Body of pancreas (tissue), 4 donors: ENCODE data around the gene ANKRD44. TPM values are rescaled to one million over a fixed set of nuclear protein-coding genes. Genes with fewer than 3 reads are reported as not detected.

Experiments
- ATAC-seq: fragments of 150-250 bp; one replicate; pipeline ENCODE4 v1.9.1; 2016
- DNase-seq, 4 donors: peaks; one replicate each; pipeline ENCODE4 v3.0.0-alpha.2; 2019
- H3K27ac ChIP-seq, 4 donors: fragments of 200-600 bp; sonication (generic); 1 replicate in 3 of 4; 2 replicates in 1 of 4; pipeline versions ENCODE4 v1.5.1 to v1.6.1; 2016 to 2019; ENCODE audit warnings: mild to moderate bottlenecking in 1 of 4, mixed read lengths in 1 of 4, moderate library complexity in 1 of 4
- H3K27me3 ChIP-seq, 2 donors: fragments of 200-600 bp; sonication (generic); one replicate each; pipeline ENCODE4 v1.6.0; 2016; ENCODE audit warnings: mild to moderate bottlenecking in 1 of 2
- H3K36me3 ChIP-seq, 2 donors: fragments of 200-600 bp; sonication (generic); replicated peaks in 1 of 2; 2 replicates each; pipeline ENCODE4 v1.5.1; 2016; ENCODE audit warnings: low read depth in 2 of 2; ENCODE audit not compliant: insufficient read depth in 1 of 2
- H3K4me1 ChIP-seq: fragments of 200-600 bp; sonication (generic); one replicate; pipeline ENCODE4 v1.6.0; 2016
- H3K4me3 ChIP-seq, 2 donors: fragments of 200-600 bp; sonication (generic); 1 replicate in 1 of 2; 2 replicates in 1 of 2; pipeline ENCODE4 v1.5.1; 2016 to 2019
- H3K9me3 ChIP-seq, 3 donors: fragments of 200-600 bp; sonication (generic); 1 replicate in 2 of 3; 2 replicates in 1 of 3; pipeline ENCODE4 v1.5.1; 2016
- POLR2A ChIP-seq, 3 donors: fragments of 450-650 bp; IDR thresholded peaks; one replicate each; pipeline ENCODE4 v1.6.1; 2016; ENCODE audit warnings: antibody characterized with exemption in 3 of 3, mild to moderate bottlenecking in 2 of 3
- WGBS, 2 donors: methylation state at CpG; one replicate each; pipeline ENCODE4 v1.1.5; 2017; 5-methylcytosine and 5-hydroxymethylcytosine counted together
- intact Hi-C: fragments of 100-400 bp; cut with DNase I; formaldehyde crosslinking; loops from one replicate; pipeline ENCODE4 v1.15.1; 2023
- total RNA-seq, 2 donors: library from RNA; depleted of rRNA; stranded (reverse); fragments of >200 nt; gene quantifications; one replicate each; pipeline ENCODE4 v1.1.0, GENCODE V29; 2016
- TF ChIP-seq, protein P1 (sequence below), 7 experiments: fragments of 450-650 bp in 4 of 7; fragments of 200-600 bp in 3 of 7; sonication (generic) in 3 of 7; IDR thresholded peaks; one replicate each; pipeline ENCODE4 v1.5.1; 2016 to 2019; ENCODE audit warnings: antibody characterized with exemption in 7 of 7

ANKRD44 gene
- total RNA-seq, 2 donors from 2014 or later, result 12.2 TPM

GRCh38 chr2:196995757-196996314 is 314.7 kb downstream of the ANKRD44 start:
- WGBS, 2 donors, result 85 to 88% methylated on average over 3 of the region's 3 CpGs
- DNase-seq, result no peak
- ATAC-seq, result no peak
- TF ChIP-seq, protein P1, sequence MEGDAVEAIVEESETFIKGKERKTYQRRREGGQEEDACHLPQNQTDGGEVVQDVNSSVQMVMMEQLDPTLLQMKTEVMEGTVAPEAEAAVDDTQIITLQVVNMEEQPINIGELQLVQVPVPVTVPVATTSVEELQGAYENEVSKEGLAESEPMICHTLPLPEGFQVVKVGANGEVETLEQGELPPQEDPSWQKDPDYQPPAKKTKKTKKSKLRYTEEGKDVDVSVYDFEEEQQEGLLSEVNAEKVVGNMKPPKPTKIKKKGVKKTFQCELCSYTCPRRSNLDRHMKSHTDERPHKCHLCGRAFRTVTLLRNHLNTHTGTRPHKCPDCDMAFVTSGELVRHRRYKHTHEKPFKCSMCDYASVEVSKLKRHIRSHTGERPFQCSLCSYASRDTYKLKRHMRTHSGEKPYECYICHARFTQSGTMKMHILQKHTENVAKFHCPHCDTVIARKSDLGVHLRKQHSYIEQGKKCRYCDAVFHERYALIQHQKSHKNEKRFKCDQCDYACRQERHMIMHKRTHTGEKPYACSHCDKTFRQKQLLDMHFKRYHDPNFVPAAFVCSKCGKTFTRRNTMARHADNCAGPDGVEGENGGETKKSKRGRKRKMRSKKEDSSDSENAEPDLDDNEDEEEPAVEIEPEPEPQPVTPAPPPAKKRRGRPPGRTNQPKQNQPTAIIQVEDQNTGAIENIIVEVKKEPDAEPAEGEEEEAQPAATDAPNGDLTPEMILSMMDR (IDR thresholded peaks at IDR 0.05), result no peak
- no peak for TF ChIP-seq POLR2A (IDR thresholded peaks at IDR 0.05)
- H3K27me3 ChIP-seq, result no peaks in the 10 kb centered on the region
- H3K4me1 ChIP-seq, result no peaks in the 10 kb centered on the region
- H3K9me3 ChIP-seq, result no peaks in the 10 kb centered on the region
- no peak overlapping the region for H3K27ac ChIP-seq
- H3K36me3 ChIP-seq, result no peaks in the 10 kb centered on the region
- intact Hi-C loops, result no loop called here
- no peak overlapping the region for H3K4me3 ChIP-seq

DNA sequence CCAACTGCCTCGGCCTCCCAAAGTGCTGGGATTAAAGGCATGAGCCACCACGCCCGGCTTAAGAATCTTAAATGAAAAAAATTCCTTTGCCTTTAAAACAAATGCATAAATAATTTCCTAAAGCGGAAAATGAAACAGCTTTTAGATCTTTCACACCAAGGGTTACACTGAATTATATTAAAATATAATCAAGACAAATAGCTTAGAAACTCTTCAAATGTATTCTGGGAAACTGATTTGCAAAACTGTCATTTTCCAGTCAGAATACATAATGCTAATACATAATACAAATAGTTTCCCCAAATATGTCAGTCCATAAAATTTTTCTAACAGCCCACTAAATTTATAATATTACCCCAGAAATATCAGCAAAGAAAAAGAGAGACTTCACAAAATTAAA is 315.8 kb downstream of the ANKRD44 start:
- Histone ChIP-seq H3K4me1 (no peaks in the 10 kb centered on the region), H3K9me3 (no peaks in the 10 kb centered on the region), H3K36me3 (no peaks in the 10 kb centered on the region), H3K4me3 (no peak overlapping the region), H3K27ac (no peak overlapping the region), H3K27me3 (no peaks in the 10 kb centered on the region)
- 87 to 93% methylated on average over 4 of the region's 4 CpGs for WGBS, 2 donors
- intact Hi-C loops, result no loop called here
- no peak for ATAC-seq
- no peak for DNase-seq
- TF ChIP-seq, protein P1 (IDR thresholded peaks at IDR 0.05), result no peak
- TF ChIP-seq POLR2A (IDR thresholded peaks at IDR 0.05), result no peak

- no peak for TF ChIP-seq POLR2A (IDR thresholded peaks at IDR 0.05)
- TF ChIP-seq, protein P1 (IDR thresholded peaks at IDR 0.05), result no peak
- no peaks in the 10 kb centered on the region for H3K9me3 ChIP-seq
- 96 to 98% methylated on average over 6 of the region's 6 CpGs for WGBS, 2 donors
- H3K27ac ChIP-seq, result no peak overlapping the region
- ATAC-seq (no peak), DNase-seq (no peak)
- no peaks in the 10 kb centered on the region for H3K27me3 ChIP-seq
- intact Hi-C loops, result no loop called here
- H3K4me1 ChIP-seq, result peaks cover under 1% of the 10 kb centered on the region
- H3K4me3 ChIP-seq, result no peak overlapping the region
- H3K36me3 ChIP-seq, result no peaks in the 10 kb centered on the region
These were observed 317.0 kb downstream of the ANKRD44 start for GRCh38 chr2:196993617-196994016.

- no peak for ATAC-seq
- no peak for DNase-seq
- Histone ChIP-seq H3K36me3 (no peaks in the 10 kb centered on the region), H3K4me3 (no peak overlapping the region), H3K4me1 (peaks cover 8% of the 10 kb centered on the region), H3K27me3 (no peaks in the 10 kb centered on the region), H3K27ac (no peak overlapping the region), H3K9me3 (no peaks in the 10 kb centered on the region)
- WGBS, 2 donors, result 89 to 100% methylated on average over 1 of the region's 1 CpG
- TF ChIP-seq POLR2A (IDR thresholded peaks at IDR 0.05), result no peak
- TF ChIP-seq, protein P1 (IDR thresholded peaks at IDR 0.05), result no peak
- intact Hi-C loops, result no loop called here
These were observed 318.1 kb downstream of the ANKRD44 start for GRCh38 chr2:196992466-196992865.

- Histone ChIP-seq H3K36me3 (no peaks in the 10 kb centered on the region), H3K27me3 (no peaks in the 10 kb centered on the region), H3K4me1 (peaks cover 8% of the 10 kb centered on the region), H3K27ac (no peak overlapping the region), H3K9me3 (no peaks in the 10 kb centered on the region), H3K4me3 (no peak overlapping the region)
- ATAC-seq, result no peak
- DNase-seq, result no peak
- 91 to 94% methylated on average over 10 of the region's 10 CpGs for WGBS, 2 donors
- no peak for TF ChIP-seq POLR2A (IDR thresholded peaks at IDR 0.05)
- TF ChIP-seq, protein P1 (IDR thresholded peaks at IDR 0.05), result no peak
- intact Hi-C loops, result no loop called here
These were observed 319.7 kb downstream of the ANKRD44 start for GRCh38 chr2:196990788-196991461.
